Measurements from ENCODE around the gene ACTL10. TPM values are rescaled to one million over a fixed set of nuclear protein-coding genes. Genes with fewer than 3 reads are reported as not detected.

The ACTL10 gene
- total RNA-seq, 2 experiments from 2014 or later, result 4.2 to 4.7 TPM

DNA sequence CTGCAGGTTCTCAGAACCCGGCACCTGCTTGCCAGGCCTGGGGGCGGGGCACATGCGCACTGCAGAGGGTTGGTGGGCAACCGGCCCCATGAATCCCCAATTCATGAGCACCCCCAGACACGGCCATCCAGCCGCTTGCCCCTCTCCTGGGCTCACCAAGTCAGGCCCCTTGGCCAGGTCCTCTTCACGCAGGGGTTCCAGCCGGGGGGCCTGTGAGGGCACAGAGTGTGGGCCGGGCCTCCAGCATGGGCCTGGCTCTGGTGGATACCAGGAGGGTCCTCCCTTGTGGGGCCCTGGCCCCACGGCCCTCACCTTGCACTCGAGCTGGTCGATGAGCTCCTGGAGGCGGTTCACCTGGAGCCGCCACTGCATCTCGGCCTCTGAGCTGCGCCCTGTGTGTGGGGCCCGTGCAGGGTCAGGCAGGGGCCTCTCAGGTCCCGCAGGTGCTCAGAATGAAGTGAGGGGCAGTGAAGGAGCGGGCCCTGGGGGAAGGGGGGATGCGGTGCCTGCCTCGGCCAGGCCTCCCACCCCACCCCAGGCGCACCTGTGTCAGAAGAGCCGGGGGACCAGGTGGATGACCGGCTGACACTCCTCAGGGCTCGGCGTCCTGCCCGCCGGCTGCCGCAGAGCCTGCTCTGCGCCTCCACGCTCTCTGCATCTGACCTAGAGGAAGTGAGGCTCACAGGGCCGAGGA lies 7.3 kb upstream of the ACTL10 start:
- POLR2A ChIA-PET, result interaction anchor here (0.5 kb wide), 1 partner anchor 113 kb away, joined by 3 read pairs; no protein-coding TSS in a partner anchor
- CTCF ChIA-PET, result no interaction called here

DNA sequence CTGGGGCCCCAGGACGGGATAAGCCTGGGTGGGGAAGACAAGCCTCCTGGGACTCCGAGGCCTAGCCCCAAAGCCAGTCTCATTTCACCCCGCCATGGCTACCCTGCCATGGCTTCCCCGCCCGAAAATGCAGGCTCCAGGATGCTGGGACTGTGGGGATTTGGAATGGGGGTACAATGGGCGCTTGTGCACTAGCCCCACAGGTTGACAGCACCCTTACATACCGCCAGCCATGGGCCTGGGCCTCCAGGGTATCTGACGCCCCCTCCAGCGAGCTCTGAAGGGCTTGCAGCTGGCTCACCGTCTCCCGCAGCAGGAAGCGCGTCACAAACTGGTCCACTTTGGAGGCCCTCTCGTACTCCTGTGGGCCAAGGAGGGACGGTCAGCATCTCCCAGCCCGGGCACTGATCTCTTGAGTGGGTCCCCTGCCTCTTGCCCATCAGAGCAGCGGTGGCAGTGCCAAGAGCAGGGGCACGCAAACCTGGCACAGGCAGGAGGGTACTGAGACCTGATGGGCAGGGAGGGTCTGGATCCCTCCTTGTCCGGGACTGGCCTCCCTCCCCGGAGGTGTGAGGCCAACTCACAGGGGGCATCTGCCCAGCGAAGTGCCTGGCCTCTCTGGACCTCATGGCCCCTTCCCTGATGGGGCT lies 6.6 kb upstream of the ACTL10 start:
- POLR2A ChIA-PET, result no interaction called here
- CTCF ChIA-PET, result no interaction called here

DNA sequence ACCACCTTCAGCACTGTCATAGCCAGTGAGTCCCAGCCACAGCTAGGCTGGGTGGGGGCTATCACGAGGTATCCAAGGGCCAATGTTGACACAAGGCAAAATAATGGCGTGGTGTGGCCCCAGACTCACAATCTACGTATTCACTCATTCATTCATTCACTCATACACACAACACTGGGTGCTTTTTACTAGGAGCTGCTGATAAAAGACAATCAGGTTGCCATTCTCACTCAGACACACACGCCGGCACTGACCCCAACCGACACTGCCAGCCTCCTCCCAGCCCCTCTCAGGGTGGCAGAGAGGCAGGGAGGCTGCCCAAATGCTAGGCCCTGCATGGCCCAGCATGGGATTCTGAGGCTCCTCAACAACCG lies 6.1 kb upstream of the ACTL10 start:
- CTCF ChIA-PET, result no interaction called here

DNA sequence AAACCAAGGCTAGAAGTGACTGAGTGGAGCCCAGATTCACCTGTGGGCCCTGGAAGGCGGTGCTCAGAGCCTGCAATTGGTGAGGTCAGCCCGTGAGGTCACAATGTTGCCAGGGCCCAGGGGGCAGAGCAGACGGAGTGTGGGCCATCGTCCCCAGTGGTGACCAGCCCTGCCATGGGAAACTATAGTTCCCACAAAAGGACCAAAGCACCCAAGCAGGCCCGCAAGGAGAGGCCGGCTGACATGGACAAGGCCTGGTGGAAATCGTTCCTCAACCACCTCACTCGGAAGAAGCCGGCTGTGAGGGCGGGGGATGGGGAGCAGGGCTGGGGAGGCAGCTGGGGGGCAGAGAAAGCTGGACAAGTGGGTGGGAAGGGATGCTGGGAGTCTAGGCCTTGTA lies 4.6 kb upstream of the ACTL10 start, which contains the start of gene C20orf144:
Gene C20orf144 (plus strand): TSS at position 156 of the 400 bp plus-strand sequence. CDS start 19 bp downstream, at position 175.
- ChIA-PET CTCF (no interaction called here), POLR2A (interaction anchor here (2.1 kb wide), 1 partner anchor 19 kb away, joined by 8 read pairs; no protein-coding TSS in a partner anchor)

More for the DNA sequence above, 6.1 kb upstream of the ACTL10 start:
- POLR2A ChIA-PET, result no interaction called here

DNA sequence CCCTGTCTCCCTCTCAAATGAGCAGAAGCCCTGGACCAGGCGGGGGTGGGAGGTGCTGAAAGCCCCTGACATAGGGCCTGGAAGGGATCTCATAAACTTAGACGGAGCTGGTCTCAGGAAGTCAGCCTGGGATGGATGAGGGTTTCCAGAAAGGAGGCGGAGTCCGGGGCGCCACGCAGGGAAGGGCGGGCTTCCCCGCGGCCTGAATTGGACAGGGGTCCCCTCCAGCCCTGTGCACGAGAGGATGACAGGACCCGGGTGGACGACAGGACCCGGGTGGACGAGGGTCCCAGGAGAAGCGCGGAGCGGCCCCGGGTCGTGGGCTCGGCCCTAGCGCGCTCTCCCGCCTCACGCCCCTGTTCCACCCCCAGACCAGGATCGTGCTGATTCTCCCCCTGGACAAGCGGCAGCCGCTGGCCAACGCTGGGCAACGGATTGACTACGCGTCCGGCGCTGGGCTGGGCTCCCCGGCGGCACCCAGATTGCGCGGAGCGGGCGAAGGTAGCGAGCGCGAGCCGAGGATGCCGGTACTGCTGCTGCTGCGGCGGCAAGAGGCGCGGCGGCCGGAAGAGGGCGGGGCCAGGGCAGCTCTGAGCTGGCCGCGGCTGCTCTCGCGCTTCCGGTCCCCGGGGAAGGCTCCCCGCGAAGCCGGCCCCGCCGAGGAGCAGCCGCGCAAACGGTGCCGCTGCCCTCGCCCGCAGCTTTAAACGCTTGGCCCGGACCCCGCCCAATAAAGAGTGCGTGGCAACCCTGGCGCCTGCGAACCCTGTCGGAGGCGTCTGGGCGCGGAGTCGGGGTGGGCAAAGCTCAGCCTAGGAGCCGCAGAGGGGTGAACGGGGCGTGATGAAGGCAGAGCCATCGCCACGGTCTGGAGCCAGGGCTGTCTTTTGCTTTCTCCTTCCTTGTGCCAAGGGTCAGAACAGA lies 3.3 kb upstream of the ACTL10 start:
- CTCF ChIA-PET, result interaction anchor here (0.6 to 4.8 kb wide), 5 partner anchors 11 to 220 kb away, joined by 3 to 22 read pairs (median 3); partner anchors contain the start of gene SNTA1
- POLR2A ChIA-PET, result interaction anchor here (0.7 to 2.3 kb wide), 9 partner anchors 10 to 1422 kb away, joined by 3 to 8 read pairs (median 7); partner anchors contain the start of genes CBFA2T2, PXMP4 and SNTA1

DNA sequence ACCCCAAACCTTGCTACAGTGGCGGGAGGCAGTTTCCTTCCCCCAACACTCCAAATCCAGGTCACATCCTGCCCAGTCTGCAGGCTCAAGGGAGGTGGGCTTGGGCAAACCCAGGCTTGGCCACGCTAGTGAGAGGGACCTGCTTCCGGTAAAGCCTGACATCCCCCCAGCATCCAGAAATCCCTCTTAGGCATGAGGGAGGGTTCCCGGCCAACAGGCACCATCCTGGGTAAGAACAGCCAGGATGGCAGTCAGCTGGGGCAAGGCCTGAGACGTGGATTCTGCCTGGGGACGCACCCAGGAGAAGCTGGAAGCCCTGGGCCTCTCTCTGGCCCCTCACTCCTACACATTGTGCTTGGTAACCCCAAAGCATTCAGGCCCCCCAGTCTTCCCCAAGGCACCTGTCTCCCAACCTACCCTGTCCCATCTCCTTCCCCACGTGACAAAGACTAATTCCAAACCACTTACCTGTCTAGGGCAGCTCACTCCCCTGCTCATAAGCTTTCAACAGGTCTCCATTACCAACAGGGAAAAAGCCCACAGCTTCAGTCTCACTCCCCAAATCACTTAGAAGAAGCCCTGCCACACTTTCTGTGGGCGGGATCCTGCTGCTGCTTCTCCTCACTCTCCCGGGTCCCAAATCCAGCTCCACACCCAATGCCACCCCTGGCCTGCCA lies 2.5 kb upstream of the ACTL10 start:
- ChIA-PET POLR2A (interaction anchor here (0.6 to 2.3 kb wide), 10 partner anchors 10 to 221 kb away, joined by 3 to 8 read pairs (median 6); partner anchors contain the start of genes CBFA2T2, PXMP4 and SNTA1), CTCF (interaction anchor here (1.2 to 4.8 kb wide), 6 partner anchors 11 to 220 kb away, joined by 3 to 22 read pairs (median 4); partner anchors contain the start of genes SNTA1 and ZNF341)

DNA sequence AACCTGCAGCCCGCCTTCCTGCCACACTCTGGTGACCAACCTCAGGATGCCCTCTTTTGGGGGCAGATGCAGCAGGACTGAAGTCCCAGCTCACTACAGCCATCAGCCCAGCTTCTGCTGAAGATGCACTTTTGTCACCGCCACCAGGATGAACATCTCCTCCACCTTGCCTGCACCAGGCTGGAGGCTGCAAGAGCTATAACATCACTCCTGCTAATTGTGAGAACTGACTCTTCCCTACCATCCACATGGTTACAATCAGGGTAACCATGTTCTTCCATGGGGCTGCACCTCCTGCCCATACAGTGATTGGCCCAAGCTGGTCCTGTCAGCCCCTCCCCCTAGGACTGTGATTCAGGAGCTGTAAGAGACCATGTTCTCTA lies 2.0 kb upstream of the ACTL10 start:
- POLR2A ChIA-PET, result interaction anchor here (0.6 to 2.3 kb wide), 7 partner anchors 11 to 222 kb away, joined by 3 to 8 read pairs (median 8); partner anchors contain the start of genes CBFA2T2 and SNTA1

DNA sequence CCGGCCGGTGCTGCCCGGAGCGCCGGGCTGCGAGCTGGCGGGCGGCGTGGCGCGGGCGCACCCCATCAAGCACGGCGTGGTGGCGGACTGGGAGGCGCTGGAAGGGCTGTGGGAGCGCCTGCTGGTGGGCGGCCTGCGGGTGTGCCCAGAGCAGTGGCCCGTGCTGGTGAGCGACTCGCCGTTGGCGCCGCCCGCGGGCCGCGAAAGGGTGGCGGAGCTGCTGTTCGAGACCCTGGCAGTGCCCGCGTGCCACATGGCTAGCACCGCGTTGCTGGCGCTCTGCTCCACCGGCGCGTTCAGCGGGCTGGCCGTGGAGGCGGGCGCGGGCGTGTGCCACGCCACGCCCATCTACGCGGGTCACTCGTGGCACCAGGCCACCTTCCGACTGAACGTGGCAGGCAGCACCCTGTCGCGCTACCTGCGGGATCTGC lies 517 bp downstream of the ACTL10 start:
- ChIA-PET CTCF (interaction anchor here (0.6 to 4.8 kb wide), 28 partner anchors 11 to 268 kb away, joined by 3 to 22 read pairs (median 5); partner anchors contain the start of genes CBFA2T2, CDK5RAP1, E2F1 and SNTA1), POLR2A (interaction anchor here (0.5 to 3.7 kb wide), 13 partner anchors 12 to 699 kb away, joined by 3 to 23 read pairs (median 5); partner anchors contain the start of genes CBFA2T2, PXMP4, SNTA1 and ZNF341)

More for the DNA sequence above, 2.0 kb upstream of the ACTL10 start:
- CTCF ChIA-PET, result interaction anchor here (1.2 to 4.8 kb wide), 5 partner anchors 12 to 221 kb away, joined by 3 to 22 read pairs (median 4); partner anchors contain the start of genes SNTA1 and ZNF341

DNA sequence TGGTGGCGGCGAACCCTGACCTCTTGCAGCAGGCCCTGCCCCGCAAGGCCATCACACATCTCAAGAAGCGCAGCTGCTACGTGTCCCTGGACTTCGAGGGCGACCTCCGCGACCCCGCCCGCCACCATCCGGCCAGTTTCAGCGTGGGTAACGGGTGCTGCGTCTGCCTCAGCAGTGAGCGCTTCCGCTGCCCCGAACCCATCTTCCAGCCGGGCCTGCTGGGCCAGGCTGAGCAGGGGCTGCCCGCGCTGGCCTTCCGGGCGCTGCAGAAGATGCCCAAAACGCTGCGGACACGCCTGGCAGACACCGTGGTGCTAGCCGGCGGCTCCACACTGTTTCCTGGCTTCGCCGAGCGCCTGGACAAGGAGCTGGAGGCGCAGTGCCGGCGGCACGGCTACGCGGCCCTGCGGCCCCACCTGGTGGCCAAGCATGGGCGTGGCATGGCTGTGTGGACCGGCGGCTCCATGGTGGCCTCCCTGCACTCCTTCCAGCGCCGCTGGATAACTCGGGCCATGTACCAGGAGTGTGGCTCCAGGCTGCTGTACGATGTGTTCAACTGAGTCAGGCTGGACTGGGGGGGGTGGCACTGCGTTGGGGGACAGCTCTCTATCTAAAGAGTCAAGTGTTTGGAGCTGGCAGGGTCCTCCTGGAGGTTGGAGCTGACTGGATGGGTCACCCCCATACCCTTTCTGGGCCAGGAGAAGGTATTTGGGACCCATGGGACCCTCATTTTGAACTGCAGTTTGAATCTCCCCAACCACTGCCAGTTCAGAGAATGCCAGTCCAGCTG lies 1.1 kb downstream of the ACTL10 start:
- POLR2A ChIA-PET, result interaction anchor here (0.5 to 3.7 kb wide), 11 partner anchors 14 to 700 kb away, joined by 3 to 23 read pairs (median 4); partner anchors contain the start of genes CBFA2T2, PXMP4 and ZNF341
- CTCF ChIA-PET, result interaction anchor here (0.6 to 3.5 kb wide), 26 partner anchors 10 to 360 kb away, joined by 3 to 17 read pairs (median 5); partner anchors contain the start of genes CBFA2T2, CDK5RAP1, E2F1 and SNTA1

DNA sequence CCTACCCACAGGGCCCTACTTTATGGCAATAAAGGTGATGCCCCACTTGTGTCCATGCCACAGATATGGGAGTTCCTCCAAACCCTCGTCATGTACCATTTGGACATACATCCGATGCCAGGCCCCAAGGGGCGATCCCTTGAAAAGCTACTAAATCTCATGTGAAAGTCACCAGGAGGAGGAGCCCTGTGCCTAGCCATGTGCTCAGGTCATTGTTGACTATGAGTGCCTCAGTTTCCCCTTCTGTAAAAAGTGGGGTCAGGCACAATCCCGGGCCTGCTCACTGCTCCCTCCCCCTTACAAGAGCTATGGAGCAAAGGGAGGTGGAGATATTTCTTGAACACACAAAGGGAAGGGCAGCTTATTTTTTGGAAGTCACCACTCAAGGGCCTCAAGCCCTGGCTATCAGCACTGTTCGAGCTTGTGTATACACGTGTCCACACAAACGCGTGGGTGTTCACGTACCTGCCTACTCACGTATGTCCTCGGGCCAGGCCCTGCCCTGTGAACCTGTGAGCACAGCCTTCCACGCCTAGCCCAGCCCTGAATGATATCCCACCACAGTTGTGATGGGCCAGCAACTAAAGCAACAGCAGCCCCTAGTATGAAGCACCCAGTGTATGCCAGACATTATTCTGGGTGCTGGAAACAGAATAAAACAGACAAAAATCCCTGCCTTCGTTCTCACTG lies 1.9 kb downstream of the ACTL10 start:
- CTCF ChIA-PET, result interaction anchor here (0.6 to 3.5 kb wide), 19 partner anchors 9 to 361 kb away, joined by 3 to 17 read pairs (median 6); partner anchors contain the start of genes CBFA2T2, E2F1 and SNTA1
- POLR2A ChIA-PET, result interaction anchor here (0.6 to 3.7 kb wide), 9 partner anchors 13 to 326 kb away, joined by 3 to 23 read pairs (median 6); partner anchors contain the start of genes CBFA2T2, PXMP4 and ZNF341

DNA sequence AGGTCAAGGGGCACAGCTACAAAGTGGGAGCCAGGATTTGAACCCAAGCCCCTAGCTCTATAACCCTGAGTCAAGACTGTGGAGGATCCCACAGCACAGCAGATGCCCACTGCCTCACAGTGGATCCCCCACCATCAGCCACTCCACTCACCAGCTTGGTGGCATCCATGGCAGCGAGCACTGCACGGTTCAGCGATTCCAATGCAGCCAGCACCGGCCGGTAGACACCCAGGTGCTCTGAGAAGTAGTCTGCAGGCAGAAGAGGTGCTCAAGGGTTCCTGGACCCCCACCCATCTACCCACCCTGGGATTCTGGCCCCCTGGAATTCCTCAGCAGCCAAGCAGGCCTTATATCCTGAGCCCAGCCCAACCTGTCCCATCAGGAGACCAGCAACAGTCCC lies 2.5 kb downstream of the ACTL10 start:
- ChIA-PET CTCF (interaction anchor here (1.0 to 3.5 kb wide), 7 partner anchors 13 to 225 kb away, joined by 3 to 17 read pairs (median 6); partner anchors contain the start of genes CBFA2T2, E2F1, SNTA1 and ZNF341), POLR2A (interaction anchor here (0.6 to 3.7 kb wide), 7 partner anchors 10 to 225 kb away, joined by 3 to 23 read pairs (median 8); partner anchors contain the start of genes CBFA2T2 and ZNF341)

DNA sequence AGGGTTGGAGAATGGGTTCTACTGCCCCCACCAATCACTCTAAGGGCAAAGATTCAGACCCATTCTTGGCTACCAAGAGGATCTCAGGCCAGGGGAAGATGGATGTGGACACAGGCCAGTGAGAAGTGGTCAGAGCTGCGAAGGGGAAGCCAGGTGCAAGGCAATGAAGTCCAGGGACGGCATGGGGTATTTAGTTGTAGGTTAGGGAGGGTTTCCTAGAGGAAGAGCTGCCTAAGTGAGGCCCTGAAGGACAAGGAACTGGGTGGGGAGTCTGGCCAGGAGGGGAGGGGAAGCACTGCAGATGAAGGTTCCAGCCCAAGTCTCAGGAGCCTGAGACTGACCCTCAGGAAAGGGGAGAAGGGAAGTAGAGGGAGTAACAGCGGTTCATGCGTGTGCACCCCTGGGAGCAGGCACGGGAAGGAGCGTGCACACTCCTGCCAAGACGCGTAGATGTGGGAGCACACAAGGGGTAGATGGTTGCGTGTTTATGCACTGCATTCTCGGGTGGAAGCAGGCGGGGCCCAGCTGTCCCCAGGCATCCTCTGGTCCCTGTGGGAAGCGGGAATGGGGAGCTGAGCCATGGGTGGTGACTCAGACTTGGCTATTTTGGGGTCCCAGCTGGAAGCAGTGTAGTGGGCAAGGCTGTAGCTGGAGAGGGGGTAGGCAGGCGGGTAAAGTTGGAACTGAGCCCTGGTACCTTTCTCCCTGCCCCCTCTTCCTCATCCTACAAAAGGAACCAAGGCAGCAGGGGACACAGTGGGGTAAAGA lies 3.3 kb downstream of the ACTL10 start:
- CTCF ChIA-PET, result interaction anchor here (0.6 to 3.0 kb wide), 5 partner anchors 12 to 226 kb away, joined by 3 to 16 read pairs (median 4); partner anchors contain the start of genes CBFA2T2, SNTA1 and ZNF341
- POLR2A ChIA-PET, result interaction anchor here (0.7 to 1.0 kb wide), 2 partner anchors 9 to 67 kb away, joined by 3 to 4 read pairs; no protein-coding TSS in a partner anchor

DNA sequence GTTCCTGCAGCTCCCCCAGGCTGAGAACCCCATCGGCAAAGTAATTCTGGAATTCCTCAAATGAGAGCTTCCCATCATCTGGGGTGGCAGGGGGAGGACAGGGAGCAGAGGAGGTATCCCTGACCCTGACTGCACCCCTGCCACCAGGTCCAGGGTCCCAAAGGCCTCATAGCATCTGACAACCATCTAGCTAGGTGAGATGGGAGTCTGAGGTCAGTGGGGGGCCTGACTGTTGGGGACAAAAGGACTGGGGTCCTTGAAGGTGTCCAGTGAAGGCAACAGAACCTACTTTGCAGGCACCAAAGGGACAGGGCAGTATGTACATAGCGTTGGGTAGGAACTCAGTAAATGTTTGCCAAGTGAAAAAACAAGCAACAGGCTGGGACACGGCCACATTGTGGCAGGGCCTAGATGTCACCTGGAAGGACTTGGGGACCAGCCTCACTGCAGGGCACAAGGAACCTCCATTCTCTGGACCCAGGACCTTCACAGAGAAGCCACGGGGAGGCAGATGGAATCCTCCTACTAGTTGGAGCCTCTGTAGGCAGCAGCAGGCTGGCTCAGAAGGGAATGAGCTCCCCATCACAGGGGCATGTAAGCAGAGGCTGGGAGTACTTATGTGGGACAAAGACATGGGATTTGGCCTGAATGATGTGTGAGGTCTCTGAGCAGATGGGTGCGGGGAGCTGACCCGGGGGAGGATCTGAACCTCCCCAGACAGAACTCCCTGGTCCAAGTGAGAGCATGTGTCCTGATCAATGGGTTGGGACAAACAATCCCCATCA lies 4.2 kb downstream of the ACTL10 start:
- ChIA-PET POLR2A (interaction anchor here (0.7 kb wide), 1 partner anchor 68 kb away, joined by 3 read pairs; no protein-coding TSS in a partner anchor), CTCF (interaction anchor here (0.6 kb wide), 1 partner anchor 72 kb away, joined by 3 read pairs; no protein-coding TSS in a partner anchor)

DNA sequence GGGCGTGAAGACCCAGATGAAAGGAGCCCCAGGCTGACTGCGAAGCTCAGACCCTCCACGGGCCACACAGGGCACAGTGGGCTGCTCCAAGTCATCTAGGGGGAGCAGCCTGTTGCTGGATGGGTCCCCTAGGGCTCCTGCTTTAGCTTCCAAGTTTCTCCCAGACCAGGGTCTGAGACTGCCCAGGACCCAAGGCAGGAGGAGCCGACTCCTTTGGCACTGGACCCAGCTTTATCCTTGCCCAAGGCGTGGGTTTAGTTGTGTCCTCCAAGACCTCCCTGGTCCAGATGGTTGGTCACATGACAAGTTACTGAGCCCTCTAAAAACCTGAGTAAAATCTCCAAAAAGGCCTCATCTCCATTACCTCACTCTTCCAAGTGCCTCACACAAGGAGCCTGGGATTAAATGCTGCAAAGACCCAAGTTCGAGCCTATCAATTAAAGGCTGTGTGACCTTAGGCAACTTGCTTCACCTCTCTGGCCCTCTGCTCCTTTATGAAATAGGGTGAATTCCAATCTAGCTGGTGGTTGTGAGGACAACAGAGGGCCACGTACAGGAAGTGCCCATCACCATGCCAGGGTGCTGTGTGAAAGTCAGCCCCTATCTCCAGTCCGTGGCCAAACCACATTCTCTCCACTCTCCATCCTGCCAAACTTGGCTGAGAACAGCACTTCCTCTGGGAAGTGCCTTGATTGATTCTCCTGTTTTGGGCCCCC lies 5.0 kb downstream of the ACTL10 start:
- ChIA-PET CTCF (no interaction called here), POLR2A (no interaction called here)
